RWPE2 (cell line): ENCODE data around the gene ARMCX2.
A peak's percentile ranks its signal among the peaks of the same experiment; 100 is the strongest.

Source experiments
- ATAC-seq: fragments of 200-7000 bp; cut with Tn5 transposase; 3 replicates; pipeline ENCODE4 v1.9.1; 2021; ENCODE audit warnings: low read depth
- DNase-seq: peaks from one replicate; pipeline ENCODE4 v3.0.0-alpha.2; 2020; ENCODE audit warnings: low spot score
- H3K27ac ChIP-seq: fragments of 450-650 bp; 2 replicates; pipeline ENCODE4 v1.5.1; 2017; ENCODE audit warnings: mild to moderate bottlenecking; ENCODE audit not compliant: poor library complexity, severe bottlenecking
- H3K27me3 ChIP-seq: fragments of 250-450 bp; sonication (Bioruptor Pico); 2 replicates; pipeline ENCODE4 v1.5.1; 2021; ENCODE audit warnings: mild to moderate bottlenecking, moderate library complexity; ENCODE audit not compliant: insufficient read depth, poor library complexity, severe bottlenecking
- H3K36me3 ChIP-seq: fragments of 250-450 bp; sonication (Bioruptor Pico); 2 replicates; pipeline ENCODE4 v1.5.1; 2020; ENCODE audit warnings: low read depth, mild to moderate bottlenecking, moderate library complexity
- H3K4me1 ChIP-seq: fragments of 250-450 bp; sonication (Bioruptor Pico); 2 replicates; pipeline ENCODE4 v1.5.1; 2021; ENCODE audit warnings: mild to moderate bottlenecking, moderate library complexity; ENCODE audit not compliant: insufficient read depth, poor library complexity, severe bottlenecking
- H3K4me3 ChIP-seq: fragments of 250-450 bp; sonication (Bioruptor Pico); 2 replicates; pipeline ENCODE4 v1.5.1; 2021; ENCODE audit warnings: mild to moderate bottlenecking, moderate library complexity; ENCODE audit not compliant: severe bottlenecking
- H3K9me3 ChIP-seq: fragments of 250-450 bp; sonication (Bioruptor Pico); 2 replicates; pipeline ENCODE4 v1.5.1; 2021; ENCODE audit warnings: mild to moderate bottlenecking, moderate library complexity; ENCODE audit not compliant: severe bottlenecking
- CTCF ChIP-seq: fragments of 450-650 bp; IDR thresholded peaks from one replicate; pipeline ENCODE4 v1.5.1; 2017; ENCODE audit warnings: mild to moderate bottlenecking, moderate library complexity; ENCODE audit not compliant: poor library complexity, severe bottlenecking

Gene ARMCX2

GRCh38 chrX:101642093-101642492, 17.6 kb downstream of the ARMCX2 start:
- Histone ChIP-seq H3K4me3 (no peak overlapping the region), H3K27me3 (no peaks in the 10 kb centered on the region), H3K36me3 (no peaks in the 10 kb centered on the region), H3K4me1 (no peaks in the 10 kb centered on the region), H3K27ac (no peak overlapping the region), H3K9me3 (no peaks in the 10 kb centered on the region)
- DNase-seq (no peak), ATAC-seq (no peak)
- TF ChIP-seq CTCF: no peak

- no peaks in the 10 kb centered on the region for H3K27me3 ChIP-seq
These were observed 20.1 kb downstream of the ARMCX2 start for GRCh38 chrX:101639583-101639982.

GRCh38 chrX:101619364-101619763, 40.3 kb downstream of the ARMCX2 start:
- H3K36me3 ChIP-seq: no peaks in the 10 kb centered on the region; the same call in 1 of the 2 replicates
- no peaks in the 10 kb centered on the region for H3K9me3 ChIP-seq
- no peaks in the 10 kb centered on the region for H3K27me3 ChIP-seq
- no peak for TF ChIP-seq CTCF
- DNase-seq: no peak
- no peaks in the 10 kb centered on the region for H3K4me1 ChIP-seq
- no peak overlapping the region for H3K27ac ChIP-seq
- H3K4me3 ChIP-seq: no peak overlapping the region
- ATAC-seq: no peak

More at GRCh38 chrX:101639583-101639982, 20.1 kb downstream of the ARMCX2 start:
- no peak for ATAC-seq
- H3K36me3 ChIP-seq: no peaks in the 10 kb centered on the region
- no peak overlapping the region for H3K27ac ChIP-seq
- H3K4me1 ChIP-seq: no peaks in the 10 kb centered on the region
- no peak overlapping the region for H3K4me3 ChIP-seq
- DNase-seq: no peak
- TF ChIP-seq CTCF: no peak
- H3K9me3 ChIP-seq: no peaks in the 10 kb centered on the region

- Histone ChIP-seq H3K9me3 (no peaks in the 10 kb centered on the region), H3K4me3 (peak within 1 kb of the TSS; percentile 50), H3K27ac (no peak within 1 kb of the TSS), H3K27me3 (no peaks in the 10 kb centered on the region), H3K36me3 (no peaks in the 10 kb centered on the region; the same call in 1 of the 2 replicates), H3K4me1 (no peaks in the 10 kb centered on the region)
- ATAC-seq (peak; percentile 84), DNase-seq (no peak)
- TF ChIP-seq CTCF: peak; percentile 47
These were observed 42.1 kb downstream of the ARMCX2 start, which contains the start of gene ARMCX6 for GRCh38 chrX:101617211-101618191. Gene ARMCX6 (minus strand): TSS chrX:101618000. CDS start chrX:101616620, 1,380 bp downstream.
